Ectodermal cell (in vitro differentiated cells): ENCODE measurements around the gene UST.
"Not testable (repeated sequence)": the region's sequence is repeated elsewhere in the genome, so short reads cannot be mapped to it uniquely, and the experiment has no call there.

ENCODE experiments used
- H3K27ac ChIP-seq: 2 replicates; pipeline ENCODE4 v1.7.0; 2013; ENCODE audit warnings: mild to moderate bottlenecking, low read depth, low read length; ENCODE audit not compliant: insufficient read depth, poor library complexity, severe bottlenecking
- H3K27me3 ChIP-seq: 2 replicates; pipeline ENCODE4 v1.7.0; 2013; ENCODE audit warnings: mild to moderate bottlenecking, low read length; ENCODE audit not compliant: insufficient read depth, control insufficient read depth, poor library complexity, severe bottlenecking
- H3K36me3 ChIP-seq: one replicate; pipeline ENCODE4 v1.7.0; 2013; ENCODE audit warnings: low read length; ENCODE audit not compliant: control insufficient read depth, insufficient read depth
- H3K4me1 ChIP-seq: one replicate; pipeline ENCODE4 v1.7.0; 2013; ENCODE audit warnings: low read length; ENCODE audit not compliant: control insufficient read depth, insufficient read depth
- H3K4me3 ChIP-seq: 2 replicates; pipeline ENCODE4 v1.7.0; 2013; ENCODE audit warnings: low read depth, low read length, control low read depth; ENCODE audit not compliant: insufficient read depth
- H3K9me3 ChIP-seq: 2 replicates; pipeline ENCODE4 v1.7.0; 2013; ENCODE audit warnings: mild to moderate bottlenecking, low read length, moderate library complexity; ENCODE audit not compliant: control insufficient read depth
- WGBS, 2 experiments: methylation state at CpG; one replicate each; pipeline ENCODE4 v1.1.7; 2013; ENCODE audit warnings: missing lambda C conversion rate in 2 of 2; 5-methylcytosine and 5-hydroxymethylcytosine counted together

UST gene

DNA sequence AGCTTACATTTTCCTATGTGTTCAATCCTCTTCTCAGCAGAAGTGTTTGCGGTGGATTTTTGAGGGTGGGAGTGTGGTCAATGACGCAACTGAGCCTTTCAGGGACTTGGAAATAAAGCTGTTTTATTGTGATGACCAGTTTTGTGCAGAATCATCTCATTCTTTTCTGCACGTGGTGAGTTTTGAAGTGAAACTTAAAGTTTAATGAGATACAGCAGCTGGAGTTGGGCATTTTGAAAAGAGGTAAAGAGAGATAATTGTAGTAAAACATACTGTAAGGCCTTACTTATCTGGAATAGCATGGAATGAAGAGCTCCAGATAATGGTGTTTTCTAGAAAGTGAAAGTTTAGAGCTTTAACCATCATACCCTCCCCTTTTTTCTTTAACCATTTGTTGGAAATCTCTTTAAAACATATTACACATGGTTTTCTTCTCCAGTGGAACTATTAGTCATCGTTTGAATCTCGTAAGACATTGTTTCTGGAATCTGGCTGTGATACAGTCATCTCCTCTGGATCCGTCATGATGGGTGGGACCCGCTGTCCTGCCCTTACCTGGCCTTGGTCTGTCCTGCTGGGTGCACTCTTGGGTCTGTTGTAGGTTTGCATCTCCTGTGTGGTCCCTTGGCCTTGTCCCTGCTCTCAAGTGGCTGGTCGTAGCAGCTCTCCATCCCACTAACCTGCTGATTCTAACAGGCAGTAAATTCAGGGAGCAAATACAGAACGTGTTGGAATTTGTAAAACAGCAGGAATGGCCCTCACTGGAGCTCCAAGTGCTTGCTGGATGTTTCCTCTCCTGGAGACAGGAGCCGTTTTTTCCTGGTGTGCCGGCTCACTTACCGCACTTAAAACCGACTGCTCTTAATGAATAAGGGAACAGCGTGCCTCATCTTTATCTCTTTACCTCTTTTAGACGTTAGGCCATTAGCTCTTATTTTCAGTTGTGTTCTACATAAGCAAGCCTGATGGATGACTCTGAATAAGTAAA, 29.8 kb downstream of the UST start:
- H3K4me1 ChIP-seq: peaks cover 10% of the 10 kb centered on the region
- no peaks in the 10 kb centered on the region for H3K27me3 ChIP-seq
- no peaks in the 10 kb centered on the region for H3K36me3 ChIP-seq
- 85 to 88% methylated on average over 15 of the region's 15 CpGs for WGBS, 2 experiments
- no peaks in the 10 kb centered on the region for H3K9me3 ChIP-seq
- no peak overlapping the region for H3K4me3 ChIP-seq
- no peak overlapping the region for H3K27ac ChIP-seq

DNA sequence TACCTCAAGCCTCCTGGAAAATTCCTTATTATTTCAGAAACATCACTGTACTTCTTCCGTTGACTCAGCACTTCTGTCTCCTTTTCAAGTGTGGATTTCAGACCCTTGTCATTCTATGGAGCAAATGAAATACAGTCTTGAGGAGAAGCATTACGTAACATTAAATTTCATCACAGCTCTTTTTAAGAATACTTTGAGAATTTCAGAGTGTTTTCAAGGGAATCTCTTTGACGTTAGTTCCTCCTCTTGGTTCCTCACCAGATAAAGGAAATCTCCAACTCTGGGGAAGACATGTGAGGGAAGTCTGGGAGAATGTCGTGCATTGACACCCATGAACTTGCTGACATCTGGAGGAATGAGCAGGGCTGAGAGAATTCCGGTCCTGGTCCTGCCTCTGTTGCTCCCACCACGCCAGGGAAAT, 32.3 kb downstream of the UST start:
- Histone ChIP-seq H3K4me1 (peaks cover 10% of the 10 kb centered on the region), H3K27ac (no peak overlapping the region), H3K27me3 (no peaks in the 10 kb centered on the region), H3K36me3 (no peaks in the 10 kb centered on the region), H3K9me3 (no peaks in the 10 kb centered on the region), H3K4me3 (no peak overlapping the region)
- WGBS, 2 experiments: 96% methylated on average over 6 of the region's 6 CpGs

DNA sequence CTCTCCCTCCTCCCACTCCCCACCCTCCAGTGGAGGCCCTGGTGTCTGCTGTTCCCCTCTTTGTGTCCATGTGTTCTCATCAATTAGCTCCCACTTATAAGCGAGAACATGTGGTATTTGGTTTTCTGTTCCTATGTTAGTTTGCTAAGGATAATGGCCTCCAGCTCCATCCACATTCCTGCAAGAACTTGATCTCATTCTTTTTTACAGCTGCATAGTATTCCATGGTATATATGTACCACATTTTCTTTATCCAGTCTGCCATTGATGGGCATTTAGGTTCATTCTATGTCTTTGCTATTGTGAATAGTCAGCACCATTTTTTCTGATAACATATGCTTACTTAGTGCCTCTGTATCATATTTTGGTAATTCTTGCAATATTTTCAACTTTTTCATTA, 33.6 kb downstream of the UST start:
- not testable (repeated sequence) for H3K27me3 ChIP-seq, H3K4me3 ChIP-seq, H3K9me3 ChIP-seq, H3K36me3 ChIP-seq, H3K27ac ChIP-seq, H3K4me1 ChIP-seq
- 100% methylated on average over 1 of the region's 1 CpG; no CpG with 5 or more reads in 1 of the 2 experiments for WGBS, 2 experiments

DNA sequence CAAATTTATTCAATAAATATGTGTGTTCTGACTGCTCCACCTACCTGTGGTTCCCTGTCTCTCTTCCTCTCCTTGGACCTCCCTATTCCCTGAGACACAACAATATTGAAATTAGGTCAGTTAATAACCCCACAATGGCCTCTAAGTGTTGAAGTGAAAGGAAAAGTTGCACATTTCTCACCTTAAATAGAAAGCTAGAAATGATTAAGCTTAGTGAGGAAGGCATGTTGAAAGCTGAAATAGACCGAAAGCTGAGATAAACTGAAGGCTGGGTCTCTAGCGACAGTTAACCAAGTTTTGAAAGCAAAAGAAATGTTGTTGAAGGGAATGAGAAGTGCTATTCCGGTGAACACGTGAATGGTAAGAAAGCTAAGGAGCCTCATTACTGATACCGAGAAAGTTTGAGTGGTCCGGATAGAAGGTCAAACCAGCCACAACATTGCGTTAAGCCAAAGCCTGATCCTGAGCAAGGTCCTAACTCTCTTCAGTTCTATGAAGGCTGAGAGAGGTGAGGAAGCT, 34.1 kb downstream of the UST start:
- H3K27ac ChIP-seq: no peak overlapping the region
- H3K9me3 ChIP-seq: no peaks in the 10 kb centered on the region
- no peaks in the 10 kb centered on the region for H3K36me3 ChIP-seq

DNA sequence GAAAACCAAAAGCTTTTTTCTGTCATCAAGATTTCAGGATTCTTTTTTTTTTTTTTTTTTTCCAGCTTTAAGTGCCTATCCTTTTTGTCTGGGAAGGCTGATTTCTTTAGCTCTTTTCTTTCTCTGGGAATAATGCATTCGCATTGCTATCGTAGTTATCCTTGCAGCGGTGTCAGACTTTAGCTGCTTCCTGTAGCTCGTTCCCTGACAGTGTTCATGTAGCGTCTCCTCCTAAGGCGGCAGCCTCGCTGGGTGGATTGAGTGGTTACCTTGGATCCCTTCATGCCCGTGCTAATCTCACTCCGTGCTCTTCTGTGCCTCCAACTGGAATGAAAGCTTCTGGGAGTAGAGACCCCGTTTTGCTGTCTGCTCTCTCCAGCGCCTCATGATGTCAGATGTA, 43.1 kb downstream of the UST start:
- H3K36me3 ChIP-seq: no peaks in the 10 kb centered on the region
- no peaks in the 10 kb centered on the region for H3K4me1 ChIP-seq
- no peaks in the 10 kb centered on the region for H3K9me3 ChIP-seq
- H3K4me3 ChIP-seq: no peak overlapping the region
- no peak overlapping the region for H3K27ac ChIP-seq
- H3K27me3 ChIP-seq: no peaks in the 10 kb centered on the region
- WGBS, 2 experiments: 91 to 93% methylated on average over 11 of the region's 11 CpGs

More for the DNA sequence above, 34.1 kb downstream of the UST start:
- Histone ChIP-seq H3K4me3 (no peak overlapping the region), H3K27me3 (no peaks in the 10 kb centered on the region), H3K4me1 (peaks cover 9% of the 10 kb centered on the region)
- WGBS, 2 experiments: 95% methylated on average over 7 of the region's 7 CpGs

DNA sequence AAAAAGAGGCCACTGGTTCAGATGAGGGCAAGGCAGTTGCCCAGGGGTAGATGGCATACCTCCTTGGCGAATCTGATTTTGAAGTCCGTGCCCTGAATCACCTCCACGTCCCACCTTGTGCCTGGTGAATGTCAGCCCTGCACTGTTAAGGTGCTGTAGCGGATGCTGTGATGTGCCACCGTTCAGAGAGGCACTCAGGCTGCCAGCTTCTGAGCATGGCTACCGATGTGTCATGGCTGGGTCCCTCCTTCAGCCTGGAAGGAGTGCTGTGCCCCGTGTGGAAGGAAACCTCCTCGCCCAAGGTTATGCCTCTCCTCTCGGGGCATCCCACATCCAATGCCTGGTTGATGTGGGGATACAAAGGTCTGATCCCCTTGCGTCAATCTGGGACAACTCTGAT, 43.6 kb downstream of the UST start:
- H3K9me3 ChIP-seq: no peaks in the 10 kb centered on the region
- H3K27ac ChIP-seq: no peak overlapping the region
- 92 to 94% methylated on average over 10 of the region's 10 CpGs for WGBS, 2 experiments
- no peaks in the 10 kb centered on the region for H3K4me1 ChIP-seq
- no peaks in the 10 kb centered on the region for H3K27me3 ChIP-seq
- H3K36me3 ChIP-seq: no peaks in the 10 kb centered on the region
- no peak overlapping the region for H3K4me3 ChIP-seq

DNA sequence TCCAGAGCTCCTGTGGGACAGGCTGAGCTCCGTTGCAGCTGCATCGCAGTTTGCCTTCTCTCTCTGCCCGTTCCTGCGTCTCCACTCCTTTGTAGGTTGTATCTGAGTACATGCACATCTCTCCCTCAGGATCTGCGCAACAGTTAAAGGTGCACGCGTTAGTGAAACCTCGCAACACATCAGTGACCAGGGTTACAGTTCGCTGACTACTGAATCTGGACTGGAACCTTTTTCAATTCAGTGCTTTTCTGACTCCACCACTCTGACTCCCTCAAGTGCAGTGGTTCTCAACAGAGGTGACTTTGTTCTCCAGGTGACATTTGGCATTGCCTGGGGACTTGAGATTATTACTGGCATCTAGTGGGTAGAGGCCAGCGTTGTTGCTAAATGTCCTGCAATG, 44.0 kb downstream of the UST start:
- Histone ChIP-seq H3K4me3 (no peak overlapping the region), H3K27ac (no peak overlapping the region), H3K9me3 (no peaks in the 10 kb centered on the region), H3K36me3 (no peaks in the 10 kb centered on the region), H3K27me3 (no peaks in the 10 kb centered on the region), H3K4me1 (no peaks in the 10 kb centered on the region)
- 95% methylated on average over 10 of the region's 10 CpGs for WGBS, 2 experiments

DNA sequence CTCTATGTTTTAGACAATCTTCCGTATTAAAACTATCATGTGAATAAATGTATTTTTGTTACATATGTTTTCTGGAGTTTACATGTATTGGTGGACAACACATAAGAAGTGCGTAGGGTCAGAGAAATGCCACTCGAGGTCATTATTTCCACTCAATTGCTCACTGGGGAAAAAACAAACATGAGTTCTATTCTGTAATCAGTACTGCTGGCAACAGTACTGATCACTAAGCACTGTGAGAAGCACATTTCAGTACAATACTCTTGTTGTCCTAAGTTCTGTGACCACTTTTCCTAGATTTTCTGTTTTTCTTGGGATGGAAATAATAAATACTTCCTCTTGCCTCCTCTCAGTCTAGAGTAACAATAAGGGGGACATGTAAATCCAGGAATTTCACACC, 44.5 kb downstream of the UST start:
- H3K4me3 ChIP-seq: no peak overlapping the region
- no peaks in the 10 kb centered on the region for H3K4me1 ChIP-seq
- no peaks in the 10 kb centered on the region for H3K36me3 ChIP-seq
- no peaks in the 10 kb centered on the region for H3K27me3 ChIP-seq
- no peaks in the 10 kb centered on the region for H3K9me3 ChIP-seq
- 90 to 94% methylated on average over 2 to 3 of the region's 3 CpGs for WGBS, 2 experiments
- no peak overlapping the region for H3K27ac ChIP-seq

DNA sequence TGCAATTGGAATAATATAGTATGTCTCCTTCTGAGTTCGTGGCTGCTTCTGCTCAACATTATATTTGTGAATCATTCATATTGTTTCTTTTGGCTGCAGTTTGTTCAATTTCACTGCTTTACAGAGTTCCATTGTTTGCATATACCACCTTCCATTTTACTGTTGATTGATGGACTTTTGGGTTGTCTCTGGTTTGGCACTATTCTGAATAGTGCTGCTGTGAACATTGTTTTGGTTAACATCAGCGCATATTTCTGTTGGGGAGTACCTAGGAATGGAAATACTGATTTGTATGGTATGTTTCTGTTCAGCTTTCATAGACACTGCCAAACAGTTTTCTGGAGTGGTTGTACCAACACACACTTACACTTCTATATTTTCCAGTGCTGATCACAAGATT, 46.9 kb downstream of the UST start:
- no peaks in the 10 kb centered on the region for H3K9me3 ChIP-seq
- no peaks in the 10 kb centered on the region for H3K27me3 ChIP-seq
- 96 to 100% methylated on average over 1 to 2 of the region's 2 CpGs for WGBS, 2 experiments
- no peaks in the 10 kb centered on the region for H3K4me1 ChIP-seq
- no peak overlapping the region for H3K4me3 ChIP-seq
- H3K27ac ChIP-seq: no peak overlapping the region
- no peaks in the 10 kb centered on the region for H3K36me3 ChIP-seq

DNA sequence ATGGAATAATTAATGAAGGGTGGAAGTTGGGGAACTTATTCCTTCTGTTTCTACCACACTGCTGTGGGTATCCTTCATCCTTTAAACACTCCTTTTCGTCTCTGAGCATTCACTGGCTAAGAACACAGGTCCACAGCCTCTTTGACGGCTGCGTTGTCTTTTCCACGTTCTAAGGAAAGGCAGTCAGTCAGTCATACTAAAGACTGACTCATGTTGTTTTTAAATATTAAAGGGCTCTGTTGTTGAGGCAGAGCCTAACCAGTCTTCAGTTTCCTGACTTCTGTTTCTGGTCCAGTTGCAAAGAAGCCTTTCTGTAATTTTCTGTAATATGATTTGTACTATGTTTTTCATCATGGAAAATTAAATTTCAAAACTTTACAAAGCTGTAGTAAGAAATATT, 48.0 kb downstream of the UST start:
- no peaks in the 10 kb centered on the region for H3K4me1 ChIP-seq
- no peak overlapping the region for H3K27ac ChIP-seq
- no peaks in the 10 kb centered on the region for H3K36me3 ChIP-seq
- H3K4me3 ChIP-seq: no peak overlapping the region
- 77 to 83% methylated on average over 4 of the region's 4 CpGs for WGBS, 2 experiments
- H3K9me3 ChIP-seq: no peaks in the 10 kb centered on the region
- no peaks in the 10 kb centered on the region for H3K27me3 ChIP-seq
